Uterus (tissue), 4 donors: ENCODE measurements around the gene UNC93A. TPM values are rescaled to one million over a fixed set of nuclear protein-coding genes. Genes with fewer than 3 reads are reported as not detected.

ENCODE experiments used
- DNase-seq, 2 donors: peaks; one replicate each; pipeline ENCODE4 v3.0.0-alpha.2; 2019 to 2020
- H3K27ac ChIP-seq, 2 donors: fragments of 200-600 bp; sonication (generic); 1 replicate in 1 of 2; 2 replicates in 1 of 2; pipeline ENCODE4 v1.5.1; 2016 to 2018
- H3K27me3 ChIP-seq, 2 donors: fragments of 200-600 bp; sonication (generic); one replicate each; pipeline ENCODE4 v1.5.1; 2018 to 2019; ENCODE audit warnings: control low read depth in 1 of 2
- H3K36me3 ChIP-seq, 2 donors: fragments of 200-600 bp; sonication (generic); one replicate each; pipeline ENCODE4 v1.5.1; 2019; ENCODE audit warnings: control low read depth in 1 of 2
- H3K4me1 ChIP-seq, 2 donors: fragments of 200-600 bp; sonication (generic); one replicate each; pipeline ENCODE4 v1.5.1; 2018 to 2019; ENCODE audit warnings: control low read depth in 1 of 2
- H3K4me3 ChIP-seq, 2 donors: fragments of 200-600 bp; sonication (generic); 1 replicate in 1 of 2; 2 replicates in 1 of 2; pipeline ENCODE4 v1.5.1; 2018 to 2019; ENCODE audit warnings: mild to moderate bottlenecking in 1 of 2
- H3K9me3 ChIP-seq, 2 donors: fragments of 200-600 bp; sonication (generic); one replicate each; pipeline ENCODE4 v1.5.1; 2019; ENCODE audit warnings: control low read depth in 1 of 2
- CTCF ChIP-seq, 4 experiments: fragments of 200-600 bp in 2 of 4; fragments of 450-650 bp in 2 of 4; sonication (generic) in 2 of 4; IDR thresholded peaks; one replicate each; pipeline ENCODE4 v1.5.1; 2016 to 2019; ENCODE audit warnings: antibody characterized with exemption in 4 of 4, mild to moderate bottlenecking in 2 of 4, moderate library complexity in 1 of 4
- POLR2A ChIP-seq, 2 donors: fragments of 450-650 bp; IDR thresholded peaks; one replicate each; pipeline ENCODE4 v1.6.1; 2016; ENCODE audit warnings: antibody characterized with exemption in 2 of 2, mild to moderate bottlenecking in 1 of 2, moderate library complexity in 1 of 2
- intact Hi-C: fragments of 100-400 bp; cut with DNase I; formaldehyde crosslinking; loops from one replicate; pipeline ENCODE4 v1.15.1; 2023; ENCODE audit warnings: low total_unique reads
- total RNA-seq, 4 donors: library from RNA; depleted of rRNA in 3 of 4; stranded (reverse); fragments of >200 nt in 3 of 4; gene quantifications; one replicate each; pipeline versions ENCODE4 v1.1.0 to v1.2.4, GENCODE V29; 2014 to 2023
- donor health status: DM: yes; HTN: yes; CAD: no.

UNC93A gene
- total RNA-seq, 4 donors from 2014 or later = 0.97 TPM; not detected in 3

- no peaks in the 10 kb centered on the region for H3K36me3 ChIP-seq
- no peak overlapping the region for H3K27ac ChIP-seq
- DNase-seq = no peak
- TF ChIP-seq POLR2A (IDR thresholded peaks at IDR 0.05) (no peak), CTCF (IDR thresholded peaks at IDR 0.05) (no peak)
- H3K4me1 ChIP-seq = no peaks in the 10 kb centered on the region
- intact Hi-C loops = no loop called here
- H3K9me3 ChIP-seq = no peaks in the 10 kb centered on the region
- no peak overlapping the region for H3K4me3 ChIP-seq
- H3K27me3 ChIP-seq = no peaks in the 10 kb centered on the region
These were observed 20.4 kb upstream of the UNC93A start for GRCh38 chr6:167270499-167271311.

- TF ChIP-seq POLR2A (IDR thresholded peaks at IDR 0.05) (no peak), CTCF (IDR thresholded peaks at IDR 0.05) (no peak)
- no peaks in the 10 kb centered on the region for H3K9me3 ChIP-seq
- no peak overlapping the region for H3K27ac ChIP-seq
- H3K4me1 ChIP-seq = no peaks in the 10 kb centered on the region
- intact Hi-C loops = no loop called here
- H3K36me3 ChIP-seq = no peaks in the 10 kb centered on the region
- DNase-seq = no peak
- no peaks in the 10 kb centered on the region for H3K27me3 ChIP-seq
- H3K4me3 ChIP-seq = no peak overlapping the region
These were observed 19.0 kb upstream of the UNC93A start for GRCh38 chr6:167272151-167272550.

DNA sequence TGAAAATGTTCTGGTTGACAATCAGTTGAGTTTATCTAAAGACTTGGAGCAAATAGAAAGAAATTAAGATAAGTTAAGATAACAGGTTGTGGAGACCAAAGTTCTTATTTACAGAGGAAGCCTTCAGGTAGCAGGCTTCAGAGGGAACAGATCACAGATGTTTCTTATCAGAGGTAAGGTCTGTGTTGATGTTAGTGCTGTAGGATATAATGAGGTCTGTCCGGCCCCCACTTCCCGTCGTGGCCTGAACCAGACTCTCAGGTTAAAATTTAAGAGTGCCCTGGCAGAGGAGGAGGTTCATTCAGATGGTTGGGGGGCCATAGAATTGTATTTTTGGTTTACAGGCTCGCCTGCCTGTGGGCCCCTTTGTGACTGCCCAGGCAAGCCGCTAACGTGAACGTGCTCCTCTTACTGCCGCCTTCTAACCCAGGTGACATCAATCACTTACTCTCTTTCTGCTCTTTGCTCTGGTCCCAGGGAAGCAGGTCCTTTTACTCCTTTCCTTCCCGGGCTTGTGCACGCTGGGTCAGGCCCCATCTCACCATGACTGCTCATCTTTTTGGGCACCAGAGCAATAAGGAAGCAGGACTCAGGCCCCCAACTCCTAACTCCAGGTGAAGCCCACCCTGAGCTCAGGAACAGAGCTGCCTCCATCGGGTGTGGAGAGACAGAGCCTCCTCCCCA, 18.3 kb upstream of the UNC93A start:
- no peaks in the 10 kb centered on the region for H3K4me1 ChIP-seq
- H3K4me3 ChIP-seq = no peak overlapping the region
- no peak overlapping the region for H3K27ac ChIP-seq
- H3K27me3 ChIP-seq = no peaks in the 10 kb centered on the region
- DNase-seq = no peak
- H3K36me3 ChIP-seq = no peaks in the 10 kb centered on the region
- no peaks in the 10 kb centered on the region for H3K9me3 ChIP-seq
- TF ChIP-seq POLR2A (IDR thresholded peaks at IDR 0.05) (no peak), CTCF (IDR thresholded peaks at IDR 0.05) (no peak)
- intact Hi-C loops = no loop called here

DNA sequence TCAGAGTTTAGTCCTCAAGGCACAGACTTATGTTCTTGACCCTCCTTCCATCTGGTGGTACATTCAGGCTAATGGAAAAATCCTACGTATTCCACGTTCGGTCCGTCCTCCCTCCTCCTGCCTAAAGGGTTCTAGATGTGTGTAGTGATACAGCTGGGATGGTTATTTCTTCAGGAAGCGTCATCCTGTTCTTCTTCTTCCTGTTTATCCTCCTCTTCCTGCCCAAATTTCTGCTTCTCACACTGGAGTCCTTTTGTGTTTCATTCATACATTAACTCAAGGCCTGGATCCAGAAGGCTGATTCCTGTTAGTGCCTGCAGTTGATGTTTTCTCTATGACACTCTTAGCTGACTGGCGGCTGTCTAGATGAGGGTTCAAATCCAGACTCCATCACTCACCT, 16.8 kb upstream of the UNC93A start:
- Histone ChIP-seq H3K4me3 (no peak overlapping the region), H3K36me3 (no peaks in the 10 kb centered on the region), H3K9me3 (no peaks in the 10 kb centered on the region), H3K27ac (no peak overlapping the region), H3K4me1 (no peaks in the 10 kb centered on the region), H3K27me3 (no peaks in the 10 kb centered on the region)
- no peak for DNase-seq
- TF ChIP-seq POLR2A (IDR thresholded peaks at IDR 0.05) (no peak), CTCF (IDR thresholded peaks at IDR 0.05) (no peak)
- intact Hi-C loops = no loop called here

GRCh38 chr6:167275001-167275400, 16.1 kb upstream of the UNC93A start:
- Histone ChIP-seq H3K4me3 (no peak overlapping the region), H3K27me3 (no peaks in the 10 kb centered on the region), H3K27ac (no peak overlapping the region), H3K9me3 (no peaks in the 10 kb centered on the region), H3K36me3 (no peaks in the 10 kb centered on the region), H3K4me1 (no peaks in the 10 kb centered on the region)
- TF ChIP-seq POLR2A (IDR thresholded peaks at IDR 0.05) (no peak), CTCF (IDR thresholded peaks at IDR 0.05) (no peak)
- no peak for DNase-seq
- intact Hi-C loops = no loop called here
